ENCODE data around the gene TTLL5.

The TTLL5 gene

DNA sequence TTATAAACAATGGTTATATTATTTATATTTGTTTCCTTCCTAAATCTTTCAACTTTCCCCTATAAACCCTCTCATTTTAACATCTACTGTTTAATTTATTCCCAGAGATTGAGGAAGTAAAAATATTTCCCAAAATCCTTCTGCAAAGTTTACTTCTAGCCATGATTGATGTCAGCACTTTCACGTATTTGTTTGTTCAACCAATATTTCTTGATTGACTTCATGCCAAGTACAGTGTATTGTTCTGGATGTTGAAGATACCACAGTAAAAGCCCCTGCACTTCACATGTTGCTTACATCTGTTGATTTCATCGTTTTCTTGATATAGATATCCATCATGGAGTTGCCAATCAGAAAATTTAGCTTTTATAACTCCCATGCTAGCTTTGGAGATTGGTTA is 81.8 kb downstream of the TTLL5 start:
- DNase-seq, result no peak

DNA sequence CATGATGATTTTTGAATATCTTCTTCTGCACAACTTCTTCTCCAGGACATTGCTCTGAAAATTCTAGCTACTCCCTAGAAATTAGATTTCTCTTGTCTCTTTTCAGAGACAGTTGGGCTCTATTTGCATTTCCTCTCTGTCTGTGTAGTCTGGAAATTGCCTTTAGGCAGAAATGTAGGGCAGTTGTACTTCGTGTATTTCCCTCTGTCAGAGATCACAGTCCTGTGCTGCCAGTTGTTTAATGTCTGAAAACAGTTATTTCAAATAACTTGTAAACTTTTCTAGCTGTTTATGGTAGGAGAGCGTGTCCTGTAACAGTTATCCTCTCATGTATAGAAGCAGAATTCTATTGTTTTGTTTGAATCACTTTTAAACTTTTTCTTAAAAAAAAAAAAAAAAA is 86.9 kb downstream of the TTLL5 start:
- no peak for DNase-seq

DNA sequence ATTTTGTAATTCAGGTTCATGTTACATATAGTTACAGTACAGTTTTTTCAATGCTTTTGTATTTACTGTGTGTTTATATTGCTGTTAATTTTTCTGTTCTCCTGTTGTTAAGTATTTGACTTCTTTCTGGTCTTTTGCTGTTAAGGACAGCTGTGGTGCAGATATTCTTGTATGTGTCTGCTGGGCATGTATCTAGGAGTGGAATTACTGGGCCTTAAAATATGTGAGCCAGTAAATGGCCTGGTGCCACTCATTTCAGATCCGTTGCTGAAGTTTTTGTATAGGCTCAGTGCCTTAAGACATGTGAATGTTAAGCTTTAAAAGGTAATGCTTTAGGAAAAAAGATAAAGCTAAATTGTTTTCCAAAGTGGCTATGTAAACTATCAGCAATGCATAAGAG is 87.3 kb downstream of the TTLL5 start:
- no peak for DNase-seq

DNA sequence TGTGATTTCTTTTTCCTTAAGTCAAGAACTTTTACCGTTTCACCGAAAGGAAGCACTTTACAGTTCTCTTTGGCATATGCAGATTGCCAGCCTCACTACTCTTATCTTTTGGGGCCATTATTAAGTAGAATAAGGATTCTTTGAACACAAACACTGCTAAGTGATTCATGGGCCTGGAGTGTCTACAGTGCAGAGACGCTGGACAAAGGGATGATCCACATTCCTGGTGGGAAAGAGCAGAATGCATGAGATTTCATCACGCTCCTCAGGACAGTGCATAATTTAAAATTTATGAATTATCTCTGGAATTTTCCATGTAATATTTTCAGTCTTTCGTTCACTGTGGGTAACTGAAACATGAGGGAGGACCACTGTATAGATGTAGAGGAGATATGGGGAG is 90.2 kb downstream of the TTLL5 start:
- no peak for DNase-seq

DNA sequence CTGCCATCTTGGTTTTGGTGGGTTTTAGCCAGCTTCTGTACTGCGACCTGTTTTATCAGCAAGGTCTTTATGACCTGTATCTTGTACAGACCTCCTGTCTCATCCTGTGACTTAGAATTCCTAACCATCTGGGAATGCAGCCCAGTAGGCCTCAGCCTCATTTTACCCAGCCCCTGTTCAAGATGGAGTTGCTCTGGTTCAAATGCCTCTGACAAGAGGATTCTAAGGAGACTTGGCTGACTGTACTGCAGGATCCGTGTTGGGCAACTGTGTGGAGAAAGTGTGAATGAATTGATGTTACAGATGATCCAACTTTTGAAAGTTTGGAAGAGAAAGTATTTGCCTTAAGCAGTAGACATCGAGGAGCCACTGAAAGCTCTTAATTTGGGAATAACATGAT is 91.0 kb downstream of the TTLL5 start:
- DNase-seq, result no peak

DNA sequence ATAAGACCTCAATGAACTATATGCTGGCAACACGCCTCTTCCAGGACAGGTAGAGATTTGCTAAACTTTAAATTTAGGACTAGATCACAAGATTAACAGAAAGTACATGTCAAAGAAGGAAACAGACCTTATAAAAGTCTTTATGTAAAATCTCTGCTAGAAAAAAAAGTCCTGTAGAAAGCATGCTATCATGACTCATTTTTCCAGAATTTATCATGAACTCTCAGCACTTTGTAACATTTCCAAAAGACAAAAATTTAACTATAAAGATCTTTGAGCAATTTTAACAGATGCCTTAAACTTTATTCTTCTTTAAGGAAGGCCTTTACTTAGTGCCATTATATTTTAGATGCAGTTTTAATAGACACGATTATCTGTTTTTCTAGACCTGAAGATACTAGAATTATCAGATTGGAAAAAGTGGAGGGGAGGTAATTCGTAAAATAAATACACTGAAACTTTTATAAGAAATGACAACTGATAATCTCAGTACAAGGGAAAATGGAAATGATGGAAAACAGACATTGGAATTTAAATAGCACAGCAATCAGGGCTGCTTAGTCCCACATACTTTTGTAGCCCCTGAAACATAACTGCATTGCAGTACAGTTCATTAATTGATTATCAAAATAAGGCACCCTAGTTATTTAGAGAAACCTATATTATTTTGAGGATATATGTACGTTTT is 92.0 kb downstream of the TTLL5 start:
- no peak for DNase-seq

DNA sequence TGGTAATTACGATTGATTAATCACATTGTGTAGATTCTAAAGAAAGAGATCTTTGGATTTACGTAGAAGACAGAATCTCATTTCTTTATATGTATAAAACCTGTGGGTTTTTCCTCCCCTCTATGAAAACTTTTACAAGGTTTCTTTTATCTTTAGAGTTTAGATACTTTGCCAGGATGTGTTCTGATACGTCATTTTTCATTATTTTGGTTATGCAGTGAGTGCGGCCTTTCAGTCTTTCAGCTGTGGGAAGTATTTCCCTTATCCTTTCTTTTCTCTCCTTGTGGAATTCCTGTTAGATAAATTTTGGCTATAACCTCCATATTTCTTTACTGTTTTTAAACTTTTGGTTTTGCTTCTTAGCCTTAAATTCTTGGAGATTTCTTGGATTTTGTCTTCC is 92.7 kb downstream of the TTLL5 start:
- no peak for DNase-seq

DNA sequence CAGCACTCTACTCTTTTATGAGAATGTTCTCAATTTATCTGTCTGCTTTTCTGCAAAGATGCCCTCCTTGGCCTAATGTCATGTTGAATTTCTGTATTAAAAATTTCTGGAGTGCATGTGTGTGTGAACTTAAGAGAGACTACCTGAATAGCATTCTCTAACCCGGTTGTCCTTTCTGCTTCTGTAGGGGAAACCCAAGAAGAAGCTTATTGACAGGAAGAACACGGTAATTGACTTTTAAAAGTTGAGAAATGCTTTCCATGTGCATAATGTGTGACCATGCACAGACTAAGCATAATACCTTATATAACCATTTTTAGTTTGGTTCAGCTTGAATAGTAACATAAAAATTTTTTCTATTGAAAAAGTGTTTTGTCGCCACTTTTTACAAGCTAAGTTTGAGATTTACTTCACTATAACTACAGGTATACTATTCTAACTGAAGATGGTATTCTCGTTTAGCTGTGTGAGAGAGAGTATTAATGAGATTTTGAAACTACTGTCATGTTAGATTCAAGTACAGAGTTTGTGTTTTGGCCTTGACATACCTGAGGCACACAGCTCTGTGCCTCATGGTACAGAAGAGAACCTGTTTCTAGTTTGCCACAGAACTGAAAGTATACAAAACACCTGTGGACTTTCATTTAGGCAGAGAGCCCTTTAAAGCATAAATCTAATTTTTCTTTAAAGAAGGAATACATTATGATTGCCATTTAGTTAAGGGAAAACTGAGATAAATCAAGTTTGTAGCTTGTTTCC is 96.8 kb downstream of the TTLL5 start:
- DNase-seq, result no peak

DNA sequence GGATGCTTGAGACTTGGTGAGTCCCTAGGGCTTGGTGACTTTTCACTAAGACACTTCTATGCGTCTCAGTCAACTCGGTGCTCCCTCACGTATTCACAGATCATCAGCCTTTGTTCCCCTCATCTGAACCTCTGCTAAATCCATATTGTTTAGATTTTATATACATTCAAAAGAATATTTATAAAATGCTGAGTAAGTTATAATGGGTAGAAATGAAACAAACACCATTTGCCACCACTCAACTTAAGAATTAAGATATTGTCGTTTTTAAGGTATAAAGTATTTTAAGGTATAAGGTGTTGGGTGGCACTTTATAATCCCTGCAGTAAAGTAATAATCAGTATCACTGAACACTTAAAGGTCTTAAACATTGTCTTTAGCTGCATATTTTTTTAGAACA is 103.0 kb downstream of the TTLL5 start:
- no peak for DNase-seq

DNA sequence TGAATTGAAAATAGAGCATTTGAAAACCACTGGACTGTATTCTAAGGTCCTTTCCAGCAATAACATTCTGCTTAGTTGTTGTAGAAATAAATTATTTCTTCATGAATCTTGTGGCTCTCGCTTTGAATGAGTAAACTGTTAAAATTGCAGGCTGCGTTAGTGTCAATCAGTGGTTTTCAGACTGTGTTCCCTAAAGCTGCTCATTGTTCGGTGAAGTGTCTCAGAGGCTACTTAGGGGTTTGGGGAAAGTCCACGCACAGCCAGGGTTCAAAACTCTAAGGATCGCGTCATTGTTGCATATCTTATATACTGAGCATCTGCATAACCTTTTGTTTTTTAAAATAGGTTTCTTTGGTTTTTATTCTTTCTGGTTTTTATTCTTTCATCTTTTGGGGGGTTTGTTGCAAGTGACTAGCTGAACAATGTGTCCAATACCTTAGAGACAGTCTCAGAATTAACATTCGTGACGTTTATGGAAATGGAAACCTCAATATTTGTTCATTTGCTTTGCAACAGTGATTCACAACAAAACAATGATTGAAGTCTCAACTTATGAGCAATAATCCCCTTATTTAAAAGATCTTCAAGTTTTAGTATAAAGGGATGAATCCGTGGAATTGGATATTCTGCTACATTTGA is 108.1 kb downstream of the TTLL5 start:
- DNase-seq, result peak; percentile 23

DNA sequence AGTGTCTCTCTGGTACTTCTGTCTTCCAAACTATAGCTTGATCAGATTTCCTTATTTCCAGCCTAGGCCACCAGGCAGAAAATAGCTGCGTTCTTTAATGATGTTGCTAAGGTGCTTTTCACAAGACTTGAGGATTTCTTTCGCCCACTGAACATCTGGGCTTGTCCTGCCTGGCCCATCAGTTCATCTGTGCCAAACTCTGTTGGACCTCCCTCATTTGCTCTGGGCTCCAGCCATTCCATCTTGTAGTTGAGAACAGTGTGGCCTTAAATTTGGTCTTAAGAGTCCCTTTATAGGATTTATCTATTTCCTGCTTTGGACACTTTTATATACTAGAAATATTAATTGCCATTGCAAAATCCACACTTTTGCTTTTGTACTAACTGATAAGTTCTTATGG is 109.6 kb downstream of the TTLL5 start:
- no peak for DNase-seq

DNA sequence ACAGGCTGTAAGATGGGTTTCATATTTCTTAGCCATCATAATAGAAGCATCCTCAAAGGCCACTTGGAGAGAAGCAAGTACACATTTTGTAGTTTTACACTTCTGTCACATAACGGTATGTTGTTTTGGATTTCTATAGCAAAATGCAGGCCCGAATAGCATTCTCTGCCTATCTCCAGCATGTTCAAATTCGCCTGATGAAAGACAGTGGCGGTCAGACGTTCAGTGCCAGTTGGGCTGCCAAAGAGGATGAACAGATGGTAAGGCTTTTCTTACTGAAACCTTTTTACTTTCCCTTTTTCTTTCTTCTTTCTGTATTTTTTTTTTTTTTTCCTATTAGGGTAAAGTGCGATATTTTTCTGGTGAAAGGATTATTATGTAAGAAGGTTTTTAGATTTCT is 110.5 kb downstream of the TTLL5 start:
- no peak for DNase-seq

DNA sequence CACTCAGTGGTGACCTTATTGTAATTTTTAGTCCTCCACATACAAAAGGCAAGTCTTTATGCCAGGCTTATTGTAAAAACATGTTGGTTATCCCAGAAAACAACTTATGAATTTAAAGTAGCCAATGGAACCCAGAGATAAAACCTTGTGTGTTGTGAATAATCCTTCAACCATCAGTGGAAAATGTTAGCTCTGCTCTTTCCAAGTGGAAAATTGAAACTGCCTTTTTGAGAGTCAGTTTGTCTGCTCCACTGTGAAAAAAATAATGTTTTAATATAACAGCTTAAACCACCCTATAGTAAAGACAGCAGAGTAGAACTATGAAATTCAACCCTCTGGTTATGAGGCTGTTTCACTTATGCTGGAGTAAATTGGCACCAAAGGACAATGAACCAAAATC is 112.0 kb downstream of the TTLL5 start:
- no peak for DNase-seq

DNA sequence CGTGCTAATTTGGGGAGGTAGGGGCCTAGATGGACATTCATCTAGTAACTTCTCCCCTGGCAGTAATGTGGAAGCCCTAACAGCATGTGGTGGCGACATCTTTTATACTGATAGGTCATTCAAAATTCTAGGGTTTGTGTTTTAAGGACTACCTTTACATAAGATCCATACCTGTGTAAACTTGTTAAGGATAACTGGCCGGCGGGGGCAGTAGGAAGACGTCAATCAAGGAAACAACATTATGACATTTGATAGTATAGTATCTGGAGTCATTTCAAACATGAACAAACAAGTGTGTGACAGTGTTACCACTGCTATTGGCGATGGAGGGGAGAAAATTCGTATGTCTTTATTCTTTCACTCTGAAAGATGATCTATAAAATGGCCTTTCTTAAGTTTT is 120.0 kb downstream of the TTLL5 start:
- DNase-seq, result no peak

DNA sequence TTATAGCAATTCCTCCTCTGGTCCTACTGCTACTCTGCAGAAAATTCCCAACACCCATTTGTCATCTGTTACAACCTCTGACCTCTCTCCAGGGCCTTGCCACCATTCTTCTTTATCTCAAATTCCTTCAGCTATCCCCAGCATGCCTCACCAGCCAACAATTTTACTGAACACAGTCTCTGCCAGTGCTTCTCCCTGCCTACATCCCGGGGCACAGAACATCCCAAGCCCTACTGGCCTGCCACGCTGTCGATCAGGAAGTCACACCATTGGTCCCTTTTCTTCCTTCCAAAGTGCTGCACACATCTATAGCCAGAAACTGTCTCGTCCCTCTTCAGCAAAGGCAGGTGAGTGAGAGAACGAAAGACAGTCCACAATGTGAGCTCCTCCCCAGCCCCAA is 122.1 kb downstream of the TTLL5 start:
- DNase-seq, result no peak

DNA sequence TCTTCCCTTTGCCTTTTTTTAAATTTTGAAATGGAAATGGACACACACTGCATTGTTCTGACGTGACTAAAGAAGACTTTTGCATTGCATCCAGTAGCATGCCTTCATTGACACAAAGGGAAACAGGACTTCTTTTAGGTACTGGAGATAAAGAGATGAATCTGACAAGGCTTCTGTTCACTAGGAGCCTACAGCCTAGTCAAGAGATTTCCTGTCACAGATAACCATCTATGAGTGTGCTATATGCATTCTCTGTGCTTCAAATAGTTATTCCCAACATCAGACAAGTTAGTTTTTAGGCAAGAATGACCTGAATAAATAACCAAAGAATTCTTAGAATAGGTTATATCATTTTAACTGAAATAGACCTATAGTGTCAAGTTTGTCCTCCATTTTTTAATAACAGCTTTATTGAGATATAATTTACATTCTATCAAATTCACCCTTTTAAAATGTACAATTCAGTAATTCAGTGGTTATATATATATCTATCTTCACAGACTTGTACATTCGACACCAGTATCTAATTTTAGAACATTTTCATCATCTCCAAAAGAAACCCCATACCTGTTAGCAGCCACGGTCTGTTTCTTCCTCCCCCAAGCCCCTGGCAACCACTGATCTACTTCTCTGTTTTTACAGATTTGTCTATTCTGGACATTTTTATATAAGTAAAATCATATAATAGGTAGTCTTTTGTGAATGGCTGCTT is 122.7 kb downstream of the TTLL5 start:
- no peak for DNase-seq

DNA sequence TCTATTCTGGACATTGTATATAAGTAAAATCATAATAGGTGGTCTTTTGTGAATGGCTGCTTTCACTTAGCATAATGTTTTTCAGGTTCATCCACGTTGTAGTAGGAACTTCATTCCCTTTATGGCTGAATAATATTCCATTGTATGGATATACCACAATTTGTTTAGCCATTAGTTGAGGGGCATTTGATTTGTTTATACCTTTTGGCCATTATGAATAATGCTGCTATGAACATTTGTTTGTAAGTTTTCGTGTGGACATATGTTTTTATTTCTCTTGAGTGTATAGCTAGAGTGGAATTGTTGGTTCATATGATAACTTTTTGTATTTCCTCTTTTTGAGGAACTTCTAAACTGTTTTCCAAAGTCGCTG is 123.3 kb downstream of the TTLL5 start:
- DNase-seq, result no peak

DNA sequence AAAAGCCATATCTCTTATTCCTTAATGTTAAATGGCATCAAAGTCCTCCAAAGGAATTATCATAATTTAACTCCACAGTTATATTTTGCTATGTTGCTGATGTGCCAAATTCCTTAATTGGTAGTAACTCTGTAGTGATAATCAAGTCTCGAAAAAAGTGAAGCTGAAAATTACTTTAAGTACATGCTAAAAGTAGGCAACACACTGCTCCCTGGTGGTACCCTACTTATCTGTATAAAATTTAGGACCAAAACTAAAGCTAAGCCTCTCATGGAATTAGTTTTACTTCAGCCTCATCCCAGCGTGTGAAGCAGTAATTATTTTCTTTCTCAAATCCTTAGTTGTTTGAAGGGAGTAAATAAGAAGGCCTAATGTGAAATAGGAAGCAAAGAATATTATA is 132.8 kb downstream of the TTLL5 start:
- no peak for DNase-seq

DNA sequence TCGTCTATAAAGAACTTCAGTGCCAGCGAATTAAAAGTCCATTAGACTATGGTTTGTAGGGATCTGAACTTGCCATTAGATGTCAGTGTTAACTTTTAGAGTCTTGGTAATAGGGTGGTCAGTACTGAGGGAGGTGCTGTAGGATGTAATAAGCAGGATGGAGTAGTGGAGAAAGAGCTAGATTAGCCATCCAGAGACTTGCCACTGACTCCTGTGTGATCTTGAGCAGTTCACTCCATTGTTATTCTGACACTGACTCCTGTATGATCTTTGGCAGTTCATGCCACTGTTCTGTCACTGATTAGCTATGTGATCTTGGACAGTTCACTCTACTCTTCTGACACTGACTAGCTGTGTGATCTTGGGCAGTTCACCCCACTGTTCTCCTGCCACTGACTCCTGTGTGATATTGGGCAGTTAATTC is 133.6 kb downstream of the TTLL5 start:
- no peak for DNase-seq

DNA sequence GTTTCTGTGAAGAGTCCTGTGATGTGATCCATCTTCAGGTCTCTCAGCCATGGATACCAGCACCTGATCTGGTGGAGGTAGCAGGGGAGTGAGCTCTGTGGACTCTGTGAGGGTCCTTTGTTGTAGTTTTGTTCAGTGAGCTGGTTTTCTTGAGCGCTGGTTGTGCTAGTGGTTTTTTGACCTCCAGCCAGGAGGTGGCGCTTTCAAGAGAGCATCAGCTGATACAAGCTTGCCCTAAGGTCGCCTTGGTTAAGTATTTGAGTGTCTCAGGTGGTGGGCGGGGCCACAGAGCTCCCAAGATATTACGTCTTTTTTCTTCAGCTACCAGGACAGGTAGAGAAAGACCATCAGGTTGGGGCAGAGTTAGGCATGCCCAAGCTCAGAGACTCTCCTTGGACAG is 139.7 kb downstream of the TTLL5 start:
- peak; percentile 3 for DNase-seq

DNA sequence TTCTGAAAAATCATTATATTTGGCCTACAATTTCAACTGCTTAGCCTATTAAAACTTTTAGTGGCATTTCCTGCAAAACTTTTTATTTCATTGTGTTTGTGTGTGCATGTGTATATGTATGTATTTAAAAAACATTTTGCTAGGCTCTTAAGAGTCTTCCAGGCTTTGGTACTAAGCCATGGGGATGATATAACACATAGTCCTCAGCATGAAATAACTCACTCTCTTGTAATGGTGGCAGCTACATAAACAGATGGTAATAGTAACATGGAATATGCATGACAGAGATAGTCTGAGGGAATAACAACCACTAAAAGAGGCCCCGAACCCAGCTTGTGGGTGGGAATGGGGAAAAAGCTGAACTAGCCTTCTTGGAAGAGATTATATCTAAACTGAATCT is 141.4 kb downstream of the TTLL5 start:
- DNase-seq, result no peak

DNA sequence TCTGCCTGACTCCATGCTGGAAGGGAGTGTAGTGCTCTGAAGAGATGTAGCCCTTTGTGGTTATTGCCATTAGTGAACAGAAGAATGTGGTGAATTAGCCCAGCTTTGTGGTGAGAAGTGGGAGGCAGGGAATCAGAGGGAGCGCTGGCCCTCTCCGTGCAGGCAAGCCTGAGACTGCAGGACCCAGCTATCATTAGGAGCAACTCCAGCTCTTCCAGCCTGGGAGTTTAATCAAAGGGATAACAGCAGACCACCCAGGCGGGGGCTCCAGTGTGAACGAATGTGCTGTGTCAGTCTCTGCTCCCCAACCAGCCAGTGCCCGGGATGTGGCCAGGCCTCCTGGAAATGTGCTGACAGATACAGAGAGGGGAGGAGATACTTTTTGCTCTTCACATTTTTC is 142.7 kb downstream of the TTLL5 start:
- no peak for DNase-seq

DNA sequence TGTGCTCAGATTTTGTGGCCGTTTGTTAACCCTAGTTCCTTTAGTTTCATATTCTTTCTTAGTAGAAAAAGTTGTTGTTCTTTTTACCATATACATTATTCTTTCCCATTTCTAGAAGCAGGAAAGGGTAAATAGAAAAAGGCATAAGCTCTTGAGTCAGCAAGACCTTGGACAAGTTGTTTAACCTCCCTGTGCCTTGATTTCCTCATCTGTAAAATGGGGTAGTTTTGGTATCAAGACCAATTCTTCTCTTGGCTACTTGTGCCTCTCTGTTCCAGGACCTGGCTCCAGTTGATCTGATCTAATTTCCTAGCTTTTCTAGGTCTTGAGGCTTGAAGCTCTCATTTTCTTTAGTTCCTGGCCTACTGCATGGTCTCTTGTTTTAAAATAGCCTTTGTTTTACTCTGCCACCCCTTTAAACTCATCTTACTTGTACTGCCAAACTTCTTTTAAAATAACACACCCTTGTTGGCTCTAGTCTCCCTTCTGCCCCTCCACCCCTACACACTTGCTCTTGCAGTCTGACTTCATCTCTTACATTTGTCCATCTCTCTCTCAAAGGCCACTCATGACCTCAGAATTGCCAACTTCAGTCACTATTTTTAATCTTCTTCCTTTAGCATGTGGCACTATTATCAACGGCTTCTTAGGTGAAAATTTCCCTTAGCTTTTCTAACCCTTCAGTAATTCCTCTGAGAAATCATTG is 143.7 kb downstream of the TTLL5 start:
- DNase-seq, result no peak
